ENCODE data around the gene MACROD2.
A peak's percentile ranks its signal among the peaks of the same experiment; 100 is the strongest.

MACROD2 gene

DNA sequence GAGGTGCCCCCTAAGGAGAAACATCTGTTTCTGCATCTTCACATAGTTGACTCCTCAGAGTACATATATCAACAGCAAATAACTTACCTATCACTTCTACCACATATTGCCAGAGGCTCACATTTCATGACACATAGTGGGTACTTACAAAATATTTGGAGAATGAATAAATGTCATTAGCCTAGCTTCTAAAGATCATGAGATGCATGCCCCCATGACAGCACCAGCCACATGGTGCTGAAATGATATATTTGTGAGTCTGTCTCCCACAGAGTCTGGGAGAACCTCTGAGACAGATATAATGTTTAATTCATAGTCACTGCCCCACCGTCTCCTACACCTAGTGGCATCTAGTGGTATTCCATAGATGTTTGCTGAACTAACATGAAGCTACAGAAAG, 2022.3 kb downstream of the MACROD2 start:
- FAIRE-seq (no peak), DNase-seq (ENCODE audit: insufficient read length, low spot score) (no peak)

DNA sequence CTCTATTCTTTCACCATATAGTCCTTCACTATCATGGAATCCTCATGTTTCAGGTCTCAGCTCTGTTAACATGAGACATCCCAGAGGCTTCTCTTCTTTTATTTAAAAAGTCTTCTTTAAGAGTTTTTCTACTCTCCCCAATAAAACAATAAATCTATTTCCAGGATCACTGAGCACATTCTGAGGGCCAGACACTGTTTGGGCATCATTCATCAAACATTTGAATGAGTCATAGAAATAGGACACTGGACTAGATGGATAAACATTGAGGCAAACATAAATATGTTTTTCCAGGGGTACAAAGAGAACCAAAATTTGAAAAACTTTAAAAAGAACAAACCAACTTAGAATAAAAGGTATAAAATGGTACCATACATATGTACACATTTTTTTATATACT, 2023.6 kb downstream of the MACROD2 start:
- FAIRE-seq (no peak), DNase-seq (ENCODE audit: insufficient read length, low spot score) (no peak)

DNA sequence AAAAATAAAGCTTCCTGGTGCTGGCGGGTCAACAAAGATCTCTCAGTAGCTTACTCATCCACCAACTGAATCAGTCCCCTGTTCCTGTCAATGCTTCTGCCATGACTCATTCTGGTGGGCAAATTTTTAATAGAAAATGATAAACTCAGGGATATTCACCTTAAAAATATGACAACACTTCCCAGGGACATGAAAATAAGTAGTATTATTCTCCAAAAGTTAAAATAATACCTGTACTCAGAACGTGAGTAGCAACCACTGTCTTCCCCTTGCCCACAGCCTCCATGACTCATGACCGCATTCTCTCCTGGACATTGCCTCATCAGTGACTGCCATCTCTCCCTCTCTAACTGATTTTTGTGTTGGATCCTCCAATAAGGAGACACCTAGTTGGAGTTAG, 2025.7 kb downstream of the MACROD2 start:
- DNase-seq (ENCODE audit: insufficient read length, low spot score) = no peak
- FAIRE-seq = no peak

DNA sequence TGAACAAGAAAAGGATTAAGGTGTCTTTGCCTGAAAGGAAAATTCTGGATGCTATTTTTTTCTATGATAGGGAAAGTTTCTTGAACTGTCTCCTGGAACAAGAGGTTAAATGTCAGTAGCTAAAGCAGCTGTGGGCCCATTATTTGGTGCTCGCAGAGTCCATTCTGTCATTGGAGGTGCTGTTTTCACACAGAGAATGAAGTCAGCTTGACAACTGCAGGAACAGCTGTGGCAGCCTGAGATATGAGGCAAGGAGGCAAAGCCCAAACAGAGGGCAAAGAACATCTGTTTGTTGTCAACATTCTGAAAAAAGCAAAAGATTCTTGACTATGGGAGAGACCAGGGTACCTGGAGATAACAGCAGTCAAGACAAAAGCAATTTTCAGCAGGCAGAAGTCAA, 2029.8 kb downstream of the MACROD2 start:
- no peak for DNase-seq (ENCODE audit: insufficient read length, low spot score)
- no peak for FAIRE-seq

DNA sequence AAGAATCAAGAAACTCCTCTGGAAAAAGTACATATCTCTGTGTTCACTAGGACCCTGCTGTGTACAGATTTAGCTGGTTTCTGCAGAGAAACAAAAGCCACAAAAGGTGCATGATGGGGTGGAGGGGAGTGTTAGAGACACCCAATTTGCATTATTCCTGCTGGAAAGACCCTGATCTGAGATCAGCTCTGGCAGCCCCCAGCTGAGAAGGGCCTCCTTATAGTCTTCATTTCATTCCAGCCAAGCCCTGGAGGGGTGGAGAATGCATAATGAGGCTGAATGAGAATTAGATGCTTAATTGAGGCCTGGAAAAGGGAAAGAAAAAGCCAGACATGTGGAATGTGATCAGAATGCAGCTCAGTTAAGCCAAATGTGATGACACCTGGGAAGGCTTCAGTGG, 2032.4 kb downstream of the MACROD2 start:
- FAIRE-seq (no peak), DNase-seq (ENCODE audit: insufficient read length, low spot score) (no peak)

DNA sequence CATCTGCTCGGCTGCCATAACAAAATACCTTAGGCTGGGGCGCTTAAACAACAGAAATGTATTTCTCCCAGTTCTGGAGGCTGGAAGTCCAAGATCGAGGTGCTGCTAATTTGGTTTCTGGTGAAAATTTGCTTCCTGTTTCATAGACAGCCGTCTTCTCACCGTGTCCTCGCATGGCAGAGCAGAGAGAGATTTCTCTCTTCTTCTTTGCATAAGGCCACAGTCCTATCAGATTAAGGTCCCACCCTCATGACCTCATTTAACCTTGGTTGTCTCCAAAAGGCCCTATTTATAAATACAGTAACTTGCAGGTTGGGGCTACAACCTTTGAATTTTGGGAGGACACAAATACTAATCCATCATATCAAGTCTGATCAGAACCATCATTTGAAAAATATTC, 2033.6 kb downstream of the MACROD2 start:
- DNase-seq (ENCODE audit: insufficient read length, low spot score) (no peak), FAIRE-seq (no peak)

DNA sequence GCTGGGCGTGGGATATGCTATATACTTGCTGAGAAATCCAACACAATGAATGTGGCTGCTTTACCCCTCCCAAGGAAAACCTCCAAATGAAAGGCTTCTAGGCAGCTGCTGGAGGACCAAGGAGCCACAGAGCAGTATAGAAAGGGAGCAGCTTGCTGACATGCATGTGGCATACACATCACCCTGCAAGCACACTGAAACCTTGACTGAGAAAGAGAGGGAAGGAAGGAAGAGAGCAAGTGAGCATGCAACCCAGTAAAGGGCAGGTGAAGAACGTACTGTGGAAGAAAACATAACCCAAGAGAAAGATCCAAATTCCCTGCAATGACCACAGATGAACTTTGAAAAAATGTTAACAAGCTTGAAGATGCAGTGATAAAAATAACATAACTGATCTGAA, 2034.9 kb downstream of the MACROD2 start:
- FAIRE-seq = no peak
- no peak for DNase-seq (ENCODE audit: insufficient read length, low spot score)

DNA sequence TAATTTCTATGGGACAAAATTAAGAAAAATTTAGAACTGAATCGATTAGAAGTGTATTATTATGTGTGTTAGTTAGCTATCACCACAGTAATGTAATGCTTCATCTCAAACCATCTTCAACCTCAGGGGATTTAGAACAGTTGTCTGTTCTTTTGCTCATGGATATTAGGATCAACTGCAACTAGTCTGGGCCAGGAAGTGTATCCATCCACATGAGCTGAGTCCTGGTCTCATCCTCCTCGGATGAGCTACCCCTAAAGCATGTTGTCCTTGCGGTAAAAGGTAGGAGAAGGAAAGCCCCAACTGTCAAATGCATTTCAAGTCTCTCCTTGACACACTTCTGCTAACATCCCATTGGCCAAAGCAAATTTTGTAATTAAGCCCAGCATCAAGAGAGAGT, 2040.3 kb downstream of the MACROD2 start:
- FAIRE-seq (no peak), DNase-seq (ENCODE audit: insufficient read length, low spot score) (no peak)

DNA sequence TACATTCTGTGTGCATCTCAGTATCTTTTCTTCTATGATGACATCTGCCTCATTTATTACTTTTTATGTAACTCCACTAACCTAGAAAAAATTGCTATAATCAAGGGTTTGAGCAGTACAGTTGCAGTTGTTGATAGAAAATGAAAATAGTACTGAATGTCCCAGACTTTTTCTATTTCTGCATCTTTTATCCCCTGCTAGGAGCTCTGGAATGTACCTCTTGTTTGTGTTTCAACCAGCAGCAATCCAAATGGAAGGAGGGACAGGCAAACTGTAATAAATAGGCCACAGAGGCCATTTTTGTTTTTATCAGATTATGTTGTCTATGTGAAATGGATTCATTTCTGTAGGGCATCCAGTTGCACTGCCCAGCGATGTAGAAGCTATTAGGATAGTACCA, 2041.0 kb downstream of the MACROD2 start:
- DNase-seq (ENCODE audit: insufficient read length, low spot score) = no peak
- no peak for FAIRE-seq

DNA sequence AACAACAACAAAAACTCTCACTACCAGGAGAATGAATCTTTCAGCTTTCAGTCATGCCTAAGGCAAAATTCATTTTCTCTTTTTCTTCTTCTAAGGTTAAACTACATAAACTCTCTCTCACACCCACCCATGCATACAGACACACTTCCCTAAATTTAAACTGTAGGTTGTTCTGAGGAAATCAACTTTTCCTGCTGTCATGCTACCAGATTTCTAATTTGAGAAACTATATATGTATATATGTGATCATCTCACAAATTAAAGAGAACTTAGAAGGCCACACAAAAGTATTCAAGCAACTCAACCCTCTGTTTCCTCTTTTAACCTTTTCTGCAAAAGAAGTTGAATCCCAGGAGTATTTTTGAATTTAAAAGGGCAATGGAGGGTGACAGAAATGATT, 2045.4 kb downstream of the MACROD2 start:
- DNase-seq (ENCODE audit: insufficient read length, low spot score) (no peak), FAIRE-seq (no peak)

DNA sequence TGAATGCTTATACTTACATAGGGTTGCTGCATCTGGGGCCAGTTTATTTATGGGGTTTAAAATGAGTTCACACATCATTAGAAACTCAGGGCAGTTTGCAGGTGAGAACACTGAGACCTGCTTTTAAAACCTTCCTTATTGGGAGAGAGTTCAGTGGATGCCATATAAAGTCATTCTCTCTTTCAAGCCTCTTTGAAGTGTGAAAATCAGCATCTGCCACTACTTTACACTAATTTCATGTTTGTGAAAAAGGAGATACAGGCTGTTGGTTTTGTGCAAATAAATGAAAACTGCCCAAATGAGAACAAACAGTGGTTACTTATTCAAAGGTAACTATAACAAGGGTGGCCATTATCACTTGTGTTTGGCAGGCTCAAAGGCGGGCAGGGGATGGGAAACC, 2047.4 kb downstream of the MACROD2 start:
- DNase-seq (ENCODE audit: insufficient read length, low spot score) (no peak), FAIRE-seq (no peak)

DNA sequence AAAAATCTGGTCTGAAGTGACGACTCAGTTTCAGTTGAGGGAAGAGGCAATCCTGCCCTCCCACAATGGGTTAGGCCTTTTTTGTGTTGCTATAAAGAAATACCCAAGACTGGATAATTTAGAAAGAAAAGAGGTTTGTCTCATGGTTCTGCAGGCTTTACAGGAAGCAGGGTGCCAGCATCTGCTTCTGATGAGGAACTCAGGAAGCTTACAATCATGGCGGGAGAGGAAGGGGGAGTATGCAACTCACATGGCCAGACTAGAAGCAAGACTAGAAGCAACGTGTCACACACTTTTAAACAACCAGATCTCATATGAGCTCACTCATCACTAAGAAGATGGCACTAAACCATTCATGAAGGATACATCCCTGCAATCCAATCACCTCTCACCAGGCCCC, 2048.6 kb downstream of the MACROD2 start:
- FAIRE-seq = no peak
- DNase-seq (ENCODE audit: insufficient read length, low spot score) = no peak

DNA sequence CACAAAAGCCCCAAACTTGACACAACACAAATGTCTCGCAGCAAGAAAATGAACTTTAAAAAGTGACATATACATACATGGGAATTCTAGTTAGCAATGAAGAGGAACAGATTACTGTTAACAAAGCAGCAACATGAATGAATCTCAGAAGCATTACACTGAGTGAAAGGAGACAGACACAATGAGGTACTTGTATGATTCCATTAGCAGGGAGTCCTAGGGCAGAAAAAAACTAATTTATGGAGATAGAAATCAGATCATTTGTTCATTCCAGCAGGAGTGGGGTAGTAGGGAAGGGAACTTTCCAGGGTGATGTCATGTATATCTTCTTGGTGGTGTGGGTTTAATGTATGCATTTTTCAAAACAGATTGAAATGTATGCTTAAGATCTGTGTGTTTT, 2053.6 kb downstream of the MACROD2 start:
- FAIRE-seq (no peak), DNase-seq (ENCODE audit: insufficient read length, low spot score) (no peak)

DNA sequence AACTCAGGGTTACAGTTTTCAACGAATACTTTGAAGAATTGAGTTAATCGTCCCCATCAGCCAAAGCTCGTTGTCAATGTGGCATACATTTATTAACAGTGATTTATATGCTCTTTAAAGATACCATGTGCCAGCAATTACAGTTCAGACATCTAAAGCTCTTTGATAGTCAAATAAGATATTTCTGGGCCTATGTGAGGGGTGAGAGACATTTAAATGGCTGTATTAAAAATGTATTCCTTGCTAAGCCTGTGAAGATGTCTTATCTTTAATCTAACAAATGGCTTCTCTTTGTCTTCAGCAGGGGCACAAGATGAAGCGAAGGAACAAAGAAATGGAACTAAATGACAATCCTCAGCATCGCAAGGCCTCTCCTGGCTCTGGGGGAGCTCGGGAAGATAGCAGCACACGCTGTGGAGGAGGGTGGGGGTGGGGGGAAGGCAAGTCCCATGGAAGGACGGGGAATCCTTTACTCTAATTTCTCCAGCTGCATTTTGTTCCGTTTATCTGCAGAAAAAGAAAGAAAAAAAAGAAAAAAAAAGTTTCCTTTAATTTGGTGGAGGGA, 2054.3 kb downstream of the MACROD2 start:
- FAIRE-seq = no peak
- DNase-seq (ENCODE audit: insufficient read length, low spot score) = no peak

DNA sequence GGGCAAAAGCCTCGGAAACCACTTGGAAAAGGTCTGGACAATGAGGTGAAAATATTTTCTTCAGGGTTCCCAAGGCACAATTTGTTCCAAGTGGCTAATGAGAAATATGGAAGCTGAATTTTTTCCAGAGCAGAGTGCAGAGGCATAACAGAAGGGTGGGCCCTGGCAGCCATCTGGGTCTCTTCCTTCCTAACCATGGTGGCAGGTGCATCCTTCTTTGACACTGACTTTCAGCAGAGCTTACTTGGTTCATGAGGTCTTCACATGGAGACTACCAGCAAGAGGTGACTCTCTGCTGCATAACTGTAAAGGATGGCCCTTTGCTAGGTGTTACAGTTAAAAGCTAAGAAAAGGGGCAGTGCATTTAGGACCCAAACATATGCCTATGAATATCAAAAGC, 2055.1 kb downstream of the MACROD2 start:
- FAIRE-seq (peak; percentile 8), DNase-seq (ENCODE audit: insufficient read length, low spot score) (no peak)

DNA sequence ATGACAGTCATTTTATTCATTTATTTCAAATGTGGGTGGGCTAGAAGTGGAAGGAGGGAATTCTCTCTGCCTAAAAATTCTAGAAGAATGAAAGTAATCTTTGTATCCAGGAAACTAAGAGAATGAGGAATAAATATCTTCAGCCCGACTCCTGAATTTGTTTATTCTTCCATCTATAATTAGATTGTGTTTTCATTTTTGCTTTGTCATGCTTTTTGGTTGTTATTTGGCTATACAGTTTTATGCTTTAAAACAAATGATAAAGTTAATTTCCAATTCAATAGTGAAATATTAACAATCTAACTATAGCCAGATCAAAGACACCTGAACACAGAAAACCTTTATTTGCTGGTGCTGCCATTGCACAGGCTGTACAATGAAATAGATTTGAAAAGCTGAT, 2056.7 kb downstream of the MACROD2 start:
- no peak for DNase-seq (ENCODE audit: insufficient read length, low spot score)
- no peak for FAIRE-seq

DNA sequence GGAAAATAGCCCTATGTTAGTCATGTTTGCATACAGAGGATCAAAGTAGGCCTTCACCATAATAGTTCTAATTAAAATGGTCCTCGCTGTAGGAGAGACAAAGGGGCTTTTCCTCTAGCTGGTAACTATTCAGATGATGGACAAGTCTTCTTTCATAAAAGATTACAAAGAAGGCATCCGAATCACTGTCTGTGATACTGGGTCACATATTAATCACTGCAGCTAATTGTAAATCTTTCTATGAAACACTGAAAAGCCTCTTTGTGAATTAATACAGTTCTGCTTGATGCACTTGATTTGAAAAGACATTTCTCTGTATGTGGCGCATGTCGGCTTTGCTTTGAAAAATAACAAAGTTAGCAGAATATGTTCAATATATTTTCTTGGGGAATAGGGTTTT, 2057.1 kb downstream of the MACROD2 start:
- FAIRE-seq (no peak), DNase-seq (ENCODE audit: insufficient read length, low spot score) (no peak)

DNA sequence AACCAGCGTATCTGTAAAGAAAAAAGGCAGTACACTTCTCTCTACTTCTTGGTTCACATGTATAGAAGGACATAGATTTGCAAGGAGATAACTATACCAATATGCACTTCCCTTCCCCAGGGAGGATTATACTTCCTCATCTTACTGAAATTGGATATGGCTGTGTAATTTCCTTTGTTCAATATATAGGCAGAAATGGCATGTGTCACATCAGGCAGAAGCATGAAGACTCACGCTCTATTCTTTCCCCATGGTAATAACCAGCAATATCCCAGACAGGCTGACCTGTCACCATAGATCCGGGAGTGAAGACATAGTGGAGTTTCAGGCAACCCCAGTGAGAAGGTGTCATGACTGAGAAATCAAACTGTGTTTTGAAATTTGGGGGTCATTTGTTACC, 2059.7 kb downstream of the MACROD2 start:
- FAIRE-seq (no peak), DNase-seq (ENCODE audit: insufficient read length, low spot score) (no peak)

DNA sequence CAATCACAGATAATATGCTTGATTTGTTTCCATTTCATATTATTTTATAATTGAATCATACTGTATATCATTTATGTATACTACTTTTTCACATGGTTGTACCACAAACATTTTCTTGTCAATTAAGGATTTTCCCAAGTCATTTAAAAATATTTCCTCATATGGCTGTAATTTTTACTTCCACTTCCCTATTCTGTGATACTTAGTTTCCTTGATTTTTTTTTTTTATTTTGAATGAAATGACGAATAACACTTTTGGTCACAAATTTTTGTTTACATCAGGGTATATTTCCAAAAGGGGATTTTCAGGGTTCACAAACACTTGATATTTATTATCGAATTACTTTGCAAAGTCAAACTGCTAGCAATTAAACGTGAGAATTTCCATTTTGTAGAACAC, 2062.3 kb downstream of the MACROD2 start:
- FAIRE-seq (no peak), DNase-seq (ENCODE audit: insufficient read length, low spot score) (no peak)

DNA sequence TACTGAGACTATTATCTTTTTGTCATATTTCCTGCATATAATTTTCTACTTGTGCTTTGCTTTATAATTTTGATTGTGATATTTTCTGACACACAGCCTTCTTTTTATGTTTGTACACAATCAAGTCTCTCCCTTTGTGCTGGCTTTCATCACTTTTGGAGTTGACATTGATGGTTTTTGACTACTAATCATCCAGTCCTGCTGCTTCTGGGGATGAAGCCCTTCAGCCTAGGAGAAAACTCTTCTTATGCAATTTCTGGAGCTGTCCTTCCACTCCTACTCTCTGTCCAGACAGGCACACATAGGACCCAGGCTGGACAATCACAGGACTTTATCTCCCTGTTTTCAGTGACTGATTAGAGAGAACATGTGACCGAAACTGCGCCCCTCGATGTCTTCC, 2063.0 kb downstream of the MACROD2 start:
- DNase-seq (ENCODE audit: insufficient read length, low spot score) = no peak
- FAIRE-seq = no peak

DNA sequence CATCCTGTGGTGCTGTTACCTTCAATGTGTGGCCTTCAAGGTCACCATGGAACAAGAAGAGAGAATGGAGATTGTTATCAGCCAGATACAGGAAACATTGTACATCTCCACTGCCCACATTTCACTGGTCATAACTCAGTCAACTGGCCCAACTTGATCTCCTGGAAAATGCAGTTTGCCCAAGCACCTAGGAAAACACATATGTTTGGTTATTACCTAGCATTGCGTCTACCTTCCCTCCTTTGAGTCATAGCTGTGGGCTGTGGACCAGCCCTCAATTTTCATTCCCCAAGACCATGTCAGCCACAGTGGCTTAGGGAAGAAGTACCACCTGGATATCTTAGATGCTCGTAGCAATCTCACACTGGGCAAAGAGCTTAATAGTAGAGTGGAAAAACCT, 2064.5 kb downstream of the MACROD2 start:
- FAIRE-seq (no peak), DNase-seq (ENCODE audit: insufficient read length, low spot score) (no peak)

DNA sequence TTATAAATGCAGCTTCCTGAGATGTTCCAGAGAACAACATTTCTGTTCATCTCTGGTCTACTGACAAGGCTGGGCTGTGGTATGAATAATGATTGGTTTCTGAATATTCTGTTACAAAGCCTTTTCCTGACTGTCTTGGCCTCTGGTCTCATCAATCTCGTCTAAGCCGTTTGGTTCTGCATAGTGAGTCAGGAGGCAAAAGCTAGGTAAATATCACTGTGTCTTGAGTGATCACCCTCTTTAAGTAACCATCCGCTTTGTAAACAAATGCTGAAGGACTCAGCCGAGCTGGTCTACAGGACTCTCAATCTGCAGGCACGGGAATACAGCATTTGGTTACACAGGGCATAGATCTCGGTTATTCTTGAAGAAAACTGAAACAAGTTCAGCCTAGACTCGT, 2066.0 kb downstream of the MACROD2 start:
- DNase-seq (ENCODE audit: insufficient read length, low spot score) (no peak), FAIRE-seq (no peak)

Data from GM19239 (cell line).